ENCODE data around the gene D2HGDH. TPM values are rescaled to one million over a fixed set of nuclear protein-coding genes. Genes with fewer than 3 reads are reported as not detected.

D2HGDH gene
- total and polyA plus RNA-seq, 2 experiments from 2014 or later, result 9.7 to 19.1 TPM

- H3K79me2 ChIP-seq (ENCODE audit: insufficient read depth), result no peaks in the 10 kb centered on the region
- no peaks in the 10 kb centered on the region for H3K9me2 ChIP-seq (ENCODE audit: insufficient read depth)
- H3K27ac ChIP-seq, result no peak overlapping the region
- no peak overlapping the region for H2AFZ ChIP-seq
- H3K9ac ChIP-seq, result no peak overlapping the region
- H3K4me1 ChIP-seq (ENCODE audit: insufficient read depth), result no peaks in the 10 kb centered on the region
- no peaks in the 10 kb centered on the region for H3F3A ChIP-seq (ENCODE audit: insufficient read depth)
- H3K9me3 ChIP-seq (ENCODE audit: low read depth), result no peaks in the 10 kb centered on the region
- no peak overlapping the region for H3K4me2 ChIP-seq (ENCODE audit: unreplicated experiment)
- TF ChIP-seq EZH2phosphoT487 (IDR thresholded peaks at IDR 0.05; ENCODE audit: insufficient read depth, low read depth) (no peak), EZH2 (IDR thresholded peaks at IDR 0.05; ENCODE audit: insufficient read depth, poor library complexity, severe bottlenecking) (no peak)
- no peak for DNase-seq
- no peaks in the 10 kb centered on the region for H4K20me1 ChIP-seq (ENCODE audit: insufficient read depth)
- in situ Hi-C loops (cut with MboI), result no loop called here
- no peak overlapping the region for H3K4me3 ChIP-seq
- WGBS, 2 experiments (ENCODE audit: low coverage in 1 of 2, low lambda C conversion rate in 2 of 2, missing lambda C conversion rate in 2 of 2), result 69 to 75% methylated on average over 18 to 19 of the region's 20 CpGs
- no peaks in the 10 kb centered on the region for H3K36me3 ChIP-seq (ENCODE audit: low read depth)
- no peaks in the 10 kb centered on the region for H3K27me3 ChIP-seq (replicated peaks; ENCODE audit: insufficient read depth)
These were observed 77.7 kb downstream of the D2HGDH start for GRCh38 chr2:241811952-241812729.

GRCh38 chr2:241812730-241813643 is 78.6 kb downstream of the D2HGDH start:
- Histone ChIP-seq H3K9me3 (ENCODE audit: low read depth) (no peaks in the 10 kb centered on the region), H3K79me2 (ENCODE audit: insufficient read depth) (no peaks in the 10 kb centered on the region), H3F3A (ENCODE audit: insufficient read depth) (no peaks in the 10 kb centered on the region), H3K27ac (no peak overlapping the region), H3K27me3 (replicated peaks; ENCODE audit: insufficient read depth) (no peaks in the 10 kb centered on the region), H4K20me1 (ENCODE audit: insufficient read depth) (no peaks in the 10 kb centered on the region), H3K36me3 (ENCODE audit: low read depth) (no peaks in the 10 kb centered on the region), H3K9me2 (ENCODE audit: insufficient read depth) (no peaks in the 10 kb centered on the region), H3K4me3 (no peak overlapping the region), H2AFZ (no peak overlapping the region), H3K4me2 (ENCODE audit: unreplicated experiment) (no peak overlapping the region), H3K4me1 (ENCODE audit: insufficient read depth) (no peaks in the 10 kb centered on the region), H3K9ac (no peak overlapping the region)
- no peak for DNase-seq
- 74 to 75% methylated on average over 39 to 40 of the region's 40 CpGs for WGBS, 2 experiments (ENCODE audit: low coverage in 1 of 2, low lambda C conversion rate in 2 of 2, missing lambda C conversion rate in 2 of 2)
- TF ChIP-seq EZH2 (IDR thresholded peaks at IDR 0.05; ENCODE audit: insufficient read depth, poor library complexity, severe bottlenecking) (no peak), EZH2phosphoT487 (IDR thresholded peaks at IDR 0.05; ENCODE audit: insufficient read depth, low read depth) (no peak)
- in situ Hi-C loops (cut with MboI), result no loop called here

- H3K4me1 ChIP-seq (ENCODE audit: insufficient read depth), result no peaks in the 10 kb centered on the region
- in situ Hi-C loops (cut with MboI), result no loop called here
- no peaks in the 10 kb centered on the region for H3F3A ChIP-seq (ENCODE audit: insufficient read depth)
- H3K27ac ChIP-seq, result no peak overlapping the region
- H3K79me2 ChIP-seq (ENCODE audit: insufficient read depth), result no peaks in the 10 kb centered on the region
- no peak overlapping the region for H3K9ac ChIP-seq
- 50 to 65% methylated on average over 17 to 19 of the region's 20 CpGs for WGBS, 2 experiments (ENCODE audit: low coverage in 1 of 2, low lambda C conversion rate in 2 of 2, missing lambda C conversion rate in 2 of 2)
- H3K4me2 ChIP-seq (ENCODE audit: unreplicated experiment), result no peak overlapping the region
- no peak overlapping the region for H2AFZ ChIP-seq
- no peaks in the 10 kb centered on the region for H3K9me2 ChIP-seq (ENCODE audit: insufficient read depth)
- H3K4me3 ChIP-seq, result no peak overlapping the region
- H4K20me1 ChIP-seq (ENCODE audit: insufficient read depth), result no peaks in the 10 kb centered on the region
- H3K27me3 ChIP-seq (replicated peaks; ENCODE audit: insufficient read depth), result no peaks in the 10 kb centered on the region
- no peaks in the 10 kb centered on the region for H3K9me3 ChIP-seq (ENCODE audit: low read depth)
- no peaks in the 10 kb centered on the region for H3K36me3 ChIP-seq (ENCODE audit: low read depth)
- DNase-seq, result no peak
- no peak for TF ChIP-seq EZH2phosphoT487 (IDR thresholded peaks at IDR 0.05; ENCODE audit: insufficient read depth, low read depth)
- no peak for TF ChIP-seq EZH2 (IDR thresholded peaks at IDR 0.05; ENCODE audit: insufficient read depth, poor library complexity, severe bottlenecking)
These were observed 79.4 kb downstream of the D2HGDH start for GRCh38 chr2:241813644-241814392.

GRCh38 chr2:241814393-241814642 is 79.9 kb downstream of the D2HGDH start:
- Histone ChIP-seq H3K9me3 (ENCODE audit: low read depth) (no peaks in the 10 kb centered on the region), H3K4me2 (ENCODE audit: unreplicated experiment) (no peak overlapping the region), H3K9me2 (ENCODE audit: insufficient read depth) (no peaks in the 10 kb centered on the region), H2AFZ (no peak overlapping the region), H3K27me3 (replicated peaks; ENCODE audit: insufficient read depth) (no peaks in the 10 kb centered on the region), H3K79me2 (ENCODE audit: insufficient read depth) (no peaks in the 10 kb centered on the region), H4K20me1 (ENCODE audit: insufficient read depth) (no peaks in the 10 kb centered on the region), H3K4me1 (ENCODE audit: insufficient read depth) (no peaks in the 10 kb centered on the region), H3K9ac (no peak overlapping the region), H3K27ac (no peak overlapping the region), H3K36me3 (ENCODE audit: low read depth) (no peaks in the 10 kb centered on the region), H3F3A (ENCODE audit: insufficient read depth) (no peaks in the 10 kb centered on the region), H3K4me3 (no peak overlapping the region)
- in situ Hi-C loops (cut with MboI), result no loop called here
- WGBS, 2 experiments (ENCODE audit: low coverage in 1 of 2, low lambda C conversion rate in 2 of 2, missing lambda C conversion rate in 2 of 2), result 49 to 69% methylated on average over 9 to 17 of the region's 17 CpGs
- no peak for DNase-seq
- TF ChIP-seq EZH2phosphoT487 (IDR thresholded peaks at IDR 0.05; ENCODE audit: insufficient read depth, low read depth) (no peak), EZH2 (IDR thresholded peaks at IDR 0.05; ENCODE audit: insufficient read depth, poor library complexity, severe bottlenecking) (no peak)

All from GM23248 (cell line).